Cardiac fibroblast (primary cell): ENCODE measurements around the gene MSI2.
A peak's percentile ranks its signal among the peaks of the same experiment; 100 is the strongest.

ENCODE experiments used
- DNase-seq, 2 donors: peaks; one replicate each; pipeline versions ENCODE4 v3.0.0 to v3.0.0-alpha.2; 2010; ENCODE audit warnings: low read depth in 2 of 2
- H3K4me3 ChIP-seq, 2 donors: replicated peaks in 1 of 2; 1 replicate in 1 of 2; 2 replicates in 1 of 2; pipeline ENCODE4 v1.5.1; 2011; ENCODE audit warnings: low read depth in 2 of 2, low read length in 2 of 2, mild to moderate bottlenecking in 2 of 2, moderate library complexity in 1 of 2
- TF ChIP-seq, protein P1 (sequence below): IDR thresholded peaks from one replicate; pipeline ENCODE4 v1.5.1; 2011; ENCODE audit warnings: low read depth, mild to moderate bottlenecking, low read length, inconsistent platforms

Gene MSI2

DNA sequence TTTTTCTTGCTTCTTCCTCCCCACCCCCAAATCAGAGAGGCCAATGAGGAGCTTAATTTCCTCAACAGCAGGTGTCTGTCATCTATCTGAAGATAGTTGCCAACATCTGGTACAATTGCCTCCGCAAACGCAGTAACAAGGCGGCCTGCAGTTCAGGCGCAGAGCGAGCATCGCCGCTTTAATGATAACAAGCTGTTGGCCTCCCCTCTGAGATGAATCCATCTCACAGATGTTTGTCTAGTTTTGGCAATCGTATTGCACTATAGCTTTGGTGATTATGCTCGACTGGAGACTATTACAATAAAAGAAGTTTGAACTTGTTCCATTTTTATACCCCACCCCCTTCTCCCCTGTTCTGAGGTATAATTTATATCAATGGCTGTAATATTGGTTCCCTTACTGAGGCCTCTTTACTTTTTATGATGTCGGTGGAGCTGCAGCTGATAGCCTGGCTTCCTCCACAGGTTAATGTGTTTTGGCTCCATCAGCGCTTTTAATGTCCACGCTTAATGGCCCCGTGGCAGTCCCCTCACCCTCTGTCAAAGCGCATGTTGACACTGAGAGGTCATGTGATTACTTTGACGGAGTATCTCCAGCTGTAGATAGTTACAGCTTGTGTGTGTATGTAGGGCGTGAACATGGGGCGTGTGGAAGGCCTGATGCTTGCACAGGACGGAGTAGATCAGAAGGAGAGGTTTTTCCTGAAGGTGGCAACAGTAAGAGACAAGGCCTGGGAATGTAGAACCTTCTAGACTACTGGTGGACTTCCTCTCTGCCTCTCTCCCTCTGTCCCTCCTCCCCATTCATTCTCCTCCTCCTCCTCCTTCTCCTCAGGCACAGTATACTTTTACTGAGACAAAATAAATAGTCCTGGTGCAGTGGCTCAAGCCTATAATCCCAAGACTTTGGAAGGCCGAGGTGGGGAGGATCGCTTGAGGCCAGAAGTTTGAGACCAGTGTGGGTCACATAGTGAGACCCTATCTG, 164.7 kb downstream of the MSI2 start:
- TF ChIP-seq, protein P1, sequence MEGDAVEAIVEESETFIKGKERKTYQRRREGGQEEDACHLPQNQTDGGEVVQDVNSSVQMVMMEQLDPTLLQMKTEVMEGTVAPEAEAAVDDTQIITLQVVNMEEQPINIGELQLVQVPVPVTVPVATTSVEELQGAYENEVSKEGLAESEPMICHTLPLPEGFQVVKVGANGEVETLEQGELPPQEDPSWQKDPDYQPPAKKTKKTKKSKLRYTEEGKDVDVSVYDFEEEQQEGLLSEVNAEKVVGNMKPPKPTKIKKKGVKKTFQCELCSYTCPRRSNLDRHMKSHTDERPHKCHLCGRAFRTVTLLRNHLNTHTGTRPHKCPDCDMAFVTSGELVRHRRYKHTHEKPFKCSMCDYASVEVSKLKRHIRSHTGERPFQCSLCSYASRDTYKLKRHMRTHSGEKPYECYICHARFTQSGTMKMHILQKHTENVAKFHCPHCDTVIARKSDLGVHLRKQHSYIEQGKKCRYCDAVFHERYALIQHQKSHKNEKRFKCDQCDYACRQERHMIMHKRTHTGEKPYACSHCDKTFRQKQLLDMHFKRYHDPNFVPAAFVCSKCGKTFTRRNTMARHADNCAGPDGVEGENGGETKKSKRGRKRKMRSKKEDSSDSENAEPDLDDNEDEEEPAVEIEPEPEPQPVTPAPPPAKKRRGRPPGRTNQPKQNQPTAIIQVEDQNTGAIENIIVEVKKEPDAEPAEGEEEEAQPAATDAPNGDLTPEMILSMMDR = no peak
- H3K4me3 ChIP-seq = no peak overlapping the region
- no peak for DNase-seq

DNA sequence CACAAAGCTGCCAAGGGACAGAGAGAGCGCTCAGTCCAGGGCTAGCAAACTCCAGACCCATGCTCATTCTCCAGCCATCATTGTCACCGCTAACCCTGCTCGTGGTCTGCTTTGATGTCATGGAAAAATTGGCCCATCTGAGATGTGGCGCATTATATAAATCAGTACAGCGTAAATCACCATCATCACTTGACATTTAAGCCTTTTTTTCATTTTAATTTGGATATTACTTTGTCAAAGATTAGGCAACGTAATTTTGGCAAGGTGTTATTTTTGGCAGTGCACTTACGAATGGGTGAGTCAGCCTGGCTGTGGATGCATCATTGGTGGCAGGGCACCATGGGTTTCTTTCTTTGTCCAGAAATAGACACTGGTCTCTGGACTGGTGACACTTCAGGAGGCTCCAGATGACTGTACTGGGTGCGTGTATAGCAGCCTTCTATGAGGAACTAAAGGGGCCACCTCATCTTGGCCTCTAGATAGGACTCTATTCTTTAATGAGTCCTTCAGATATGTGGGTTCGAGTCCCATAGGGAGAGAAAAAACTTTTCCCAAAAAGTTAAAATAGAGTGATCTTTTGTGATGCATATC, 166.3 kb downstream of the MSI2 start:
- no peak overlapping the region for H3K4me3 ChIP-seq
- TF ChIP-seq, protein P1 = no peak
- peak; percentile 37 to 78 for DNase-seq

DNA sequence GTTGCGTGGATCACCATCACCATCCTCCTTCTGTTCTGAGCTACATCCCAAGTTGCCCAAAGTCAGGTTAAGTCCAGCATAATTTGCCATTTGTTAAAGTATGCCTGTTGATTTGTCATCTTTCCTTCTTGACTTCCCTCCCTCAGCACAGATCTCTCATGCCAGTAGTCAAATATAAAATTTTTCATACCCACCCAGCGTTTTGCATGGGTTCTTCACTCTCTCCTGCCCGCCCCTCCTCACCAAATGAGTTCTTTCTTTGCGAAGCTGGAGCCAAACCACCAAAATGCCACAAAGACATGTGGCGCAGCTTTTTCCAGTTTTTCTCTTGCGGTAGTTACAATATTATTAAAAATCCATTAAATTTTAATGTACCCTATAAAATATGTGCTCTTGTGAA, 167.2 kb downstream of the MSI2 start:
- no peak overlapping the region for H3K4me3 ChIP-seq
- TF ChIP-seq, protein P1 = no peak
- DNase-seq = no peak

DNA sequence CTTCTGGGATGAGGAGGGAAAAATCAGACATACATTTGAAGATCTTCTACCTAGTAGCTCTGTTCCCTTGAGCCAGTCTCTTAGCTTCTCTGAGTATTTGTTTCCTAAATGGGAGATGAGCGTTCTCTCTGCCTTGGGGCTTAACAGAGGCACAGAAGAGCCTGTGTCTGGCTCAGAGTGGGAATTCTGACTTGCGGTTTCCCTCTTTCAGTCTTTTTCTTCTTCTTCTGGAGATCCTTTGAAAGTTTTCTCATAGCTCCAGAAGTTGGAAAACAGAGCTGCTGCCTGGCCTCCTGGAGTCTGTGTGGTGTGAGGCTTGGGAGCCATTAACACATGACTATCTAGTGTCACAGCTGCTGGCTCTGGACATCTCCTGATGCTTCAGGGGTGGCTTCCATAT, 167.9 kb downstream of the MSI2 start:
- DNase-seq = no peak
- no peak overlapping the region for H3K4me3 ChIP-seq
- TF ChIP-seq, protein P1 = no peak

DNA sequence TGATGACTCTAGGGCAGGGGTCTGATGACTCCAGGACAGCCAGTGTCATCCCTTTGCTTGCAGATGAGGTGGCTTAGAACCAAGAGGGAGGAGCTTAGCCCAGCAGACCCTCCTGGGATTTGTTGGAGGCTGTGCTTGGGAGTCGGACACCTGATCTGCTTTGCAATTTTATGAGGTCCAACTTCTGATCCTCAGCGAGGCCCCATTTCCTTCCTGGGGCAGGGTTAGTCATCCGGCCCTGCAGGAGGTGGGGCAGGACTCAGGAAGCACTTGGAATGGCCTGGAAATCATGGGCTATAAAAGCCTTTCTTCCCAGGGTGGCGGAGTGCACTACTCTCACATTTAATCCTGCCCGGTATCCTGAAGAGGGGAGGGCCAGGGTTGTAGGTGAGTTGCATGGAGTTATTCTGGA, 168.5 kb downstream of the MSI2 start:
- H3K4me3 ChIP-seq = no peak overlapping the region
- peak; percentile 34 to 35 for DNase-seq
- TF ChIP-seq, protein P1 = no peak

DNA sequence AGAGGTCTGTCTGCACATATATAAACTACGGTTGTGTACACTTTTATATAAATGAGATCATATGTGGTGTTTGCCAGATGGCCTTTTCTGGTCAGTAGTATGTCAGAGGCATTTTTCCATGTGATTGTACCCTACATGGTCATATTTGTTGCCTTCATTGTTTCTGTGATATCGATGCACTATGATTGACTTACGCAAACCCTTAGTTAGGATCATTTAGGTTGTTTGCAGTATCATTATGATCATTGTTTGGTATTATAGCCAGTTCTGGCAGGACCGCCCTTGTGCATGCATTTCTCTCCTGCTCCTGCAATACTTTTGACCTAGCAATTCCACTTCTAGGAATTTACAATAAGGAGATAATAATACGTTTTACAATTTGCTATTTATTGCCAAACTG, 169.1 kb downstream of the MSI2 start:
- no peak overlapping the region for H3K4me3 ChIP-seq
- no peak for DNase-seq
- TF ChIP-seq, protein P1 = no peak
